Thyroid gland (tissue), 4 donors: ENCODE results near the gene SLC7A14.

ENCODE experiments used
- CTCF ChIP-seq, 6 experiments: fragments of 200-600 bp in 3 of 6; fragments of 450-650 bp in 3 of 6; sonication (generic) in 3 of 6; IDR thresholded peaks; one replicate each; pipeline ENCODE4 v1.5.1; 2016 to 2019; ENCODE audit warnings: antibody characterized with exemption in 6 of 6, mild to moderate bottlenecking in 2 of 6, inconsistent platforms in 1 of 6, moderate library complexity in 1 of 6
- POLR2A ChIP-seq, 2 donors: fragments of 450-650 bp; IDR thresholded peaks; one replicate each; pipeline ENCODE4 v1.6.1; 2017; ENCODE audit warnings: antibody characterized with exemption in 2 of 2, mild to moderate bottlenecking in 2 of 2, moderate library complexity in 1 of 2

GRCh38 chr3:170419557-170420087 lies 166.3 kb downstream of the SLC7A14 start:
- TF ChIP-seq POLR2A (IDR thresholded peaks at IDR 0.05), result no peak
- no peak for TF ChIP-seq CTCF (IDR thresholded peaks at IDR 0.05)
